NCI-H748 treated with DMSO at 0.1 percent for 48 hours (cell line): ENCODE data around the gene ZCRB1.
"Not testable (repeated sequence)": the region's sequence is repeated elsewhere in the genome, so short reads cannot be mapped to it uniquely, and the experiment has no call there.

Experiments used
- DNase-seq: peaks from one replicate; lab custom pipeline; 2025; lab: John Stamatoyannopoulos, UW

The ZCRB1 gene, protein sequence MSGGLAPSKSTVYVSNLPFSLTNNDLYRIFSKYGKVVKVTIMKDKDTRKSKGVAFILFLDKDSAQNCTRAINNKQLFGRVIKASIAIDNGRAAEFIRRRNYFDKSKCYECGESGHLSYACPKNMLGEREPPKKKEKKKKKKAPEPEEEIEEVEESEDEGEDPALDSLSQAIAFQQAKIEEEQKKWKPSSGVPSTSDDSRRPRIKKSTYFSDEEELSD

DNA sequence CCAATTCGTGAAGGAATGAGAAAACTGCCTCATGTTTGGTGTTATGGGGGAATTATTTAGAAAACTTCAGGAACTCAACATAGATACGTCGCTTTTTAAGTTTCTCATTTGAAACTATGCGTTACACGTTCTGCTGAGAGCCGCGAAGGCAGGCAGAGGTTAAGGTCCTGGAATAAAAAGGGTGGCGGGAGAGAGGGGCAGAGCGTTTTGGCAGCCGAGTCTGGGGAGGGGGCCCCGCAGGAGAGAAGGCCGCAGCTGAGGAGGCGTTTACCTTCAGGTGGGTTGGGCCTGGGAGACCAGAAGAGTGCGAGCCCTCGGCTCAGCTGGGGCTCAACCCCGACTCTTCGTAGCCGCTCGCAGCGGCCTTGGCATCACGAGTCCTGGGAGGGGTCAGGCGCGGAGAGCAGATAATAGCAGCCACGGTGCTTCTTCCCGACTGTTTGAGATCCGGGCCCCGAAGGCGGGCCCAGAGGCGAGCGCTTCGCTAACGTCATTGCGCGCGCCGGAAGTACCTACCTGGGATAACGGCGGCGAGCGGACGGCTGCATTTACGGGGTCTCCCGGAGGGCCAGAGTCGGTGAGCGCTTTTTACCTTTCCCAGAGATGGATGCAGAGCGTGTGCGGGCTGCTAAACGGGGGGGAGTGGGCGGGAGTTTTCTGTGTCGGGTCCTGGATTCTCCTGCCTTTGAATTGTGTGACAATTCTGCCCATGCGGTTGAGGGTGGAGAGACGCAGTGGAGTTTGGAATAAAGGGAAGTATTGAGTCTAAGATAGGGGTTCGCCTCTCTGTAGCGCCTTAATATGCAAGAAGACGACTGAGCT is at the start of gene ZCRB1, which contains the start of gene PPHLN1:
TSS of gene ZCRB1 (minus strand) at position 442 of the 822 bp plus-strand sequence. CDS start 1,992 bp downstream, outside the sequence.
TSS of gene PPHLN1 (plus strand) at position 515 of the 822 bp plus-strand sequence. CDS start 9,736 bp downstream, outside the sequence.
- DNase-seq: peak; percentile 87

- DNase-seq: no peak
These were observed 47.8 kb upstream of the ZCRB1 start for GRCh38 chr12:42373669-42374068.

GRCh38 chr12:42372154-42372791 is 46.4 kb upstream of the ZCRB1 start:
- DNase-seq: peak; percentile 67

DNA sequence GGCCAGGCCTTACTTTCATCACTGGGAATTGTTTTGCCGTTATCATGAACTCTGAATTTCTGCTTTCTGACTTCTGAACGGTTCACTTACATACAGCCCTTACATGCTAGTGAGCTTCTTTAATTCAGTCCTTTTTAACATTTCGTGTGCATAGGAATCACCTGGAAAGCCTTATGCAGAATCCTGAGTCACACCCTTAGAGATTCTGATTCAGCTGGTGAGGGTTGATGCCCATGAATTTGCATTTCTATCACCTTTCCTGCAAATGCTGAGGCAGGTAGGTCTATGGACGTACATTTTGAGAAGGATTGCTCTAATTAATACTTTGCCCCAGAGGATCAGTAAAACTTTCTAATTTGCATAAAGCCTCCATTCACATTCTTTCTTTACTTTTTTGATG is 44.1 kb upstream of the ZCRB1 start:
- DNase-seq: no peak

GRCh38 chr12:42365486-42365885 is 39.6 kb upstream of the ZCRB1 start:
- DNase-seq: no peak

GRCh38 chr12:42364692-42365091 is 38.8 kb upstream of the ZCRB1 start:
- DNase-seq: no peak

DNA sequence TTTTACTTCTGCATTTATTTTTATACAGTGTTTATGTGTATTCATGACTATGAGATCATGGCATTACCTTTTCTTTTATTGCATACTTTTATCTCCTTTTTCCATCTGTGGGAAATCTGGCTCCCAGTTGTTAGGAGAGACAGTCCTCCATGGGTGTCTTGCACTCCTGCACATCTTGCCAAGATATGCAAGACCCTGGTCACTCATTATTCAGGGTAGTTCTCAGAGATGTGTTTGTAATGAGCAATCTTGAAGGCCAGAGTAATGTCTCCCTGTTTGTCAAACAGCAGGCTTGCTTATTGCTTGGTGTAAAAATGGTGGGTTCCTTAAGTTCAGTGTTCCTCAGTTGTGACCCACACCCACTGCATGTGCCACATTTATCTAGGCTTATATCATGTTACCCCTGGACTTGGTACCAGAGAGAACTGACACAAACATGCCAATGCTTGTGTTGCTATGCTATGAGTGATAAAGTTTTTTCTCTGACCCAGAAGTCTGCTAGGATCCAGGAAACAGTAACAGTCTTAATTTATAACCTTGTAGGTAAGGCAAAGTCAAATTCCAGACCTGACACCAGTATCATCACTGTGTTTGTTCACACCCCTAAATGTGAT is 36.9 kb upstream of the ZCRB1 start:
- no peak for DNase-seq

- no peak for DNase-seq
These were observed 36.2 kb upstream of the ZCRB1 start for GRCh38 chr12:42361909-42362646.

GRCh38 chr12:42360747-42361403 is 35.0 kb upstream of the ZCRB1 start:
- no peak for DNase-seq

GRCh38 chr12:42356344-42356743 is 30.4 kb upstream of the ZCRB1 start:
- no peak for DNase-seq

DNA sequence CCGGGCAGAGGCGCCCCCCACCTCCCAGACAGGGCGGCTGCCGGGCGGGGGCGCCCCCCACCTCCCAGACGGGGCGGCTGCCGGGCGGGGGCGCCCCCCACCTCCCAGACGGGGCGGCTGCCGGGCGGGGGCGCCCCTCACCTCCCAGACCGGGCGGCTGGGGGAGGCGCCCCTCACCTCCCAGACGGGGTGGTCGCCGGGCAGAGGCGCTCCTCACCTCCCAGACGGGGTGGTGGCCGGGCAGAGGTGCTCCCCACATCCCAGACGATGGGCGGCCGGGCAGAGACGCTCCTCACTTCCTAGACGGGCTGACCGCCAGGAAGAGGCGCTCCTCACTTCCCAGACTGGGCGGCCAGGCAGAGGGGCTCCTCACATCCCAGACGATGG is 24.1 kb upstream of the ZCRB1 start:
- not testable (repeated sequence) for DNase-seq

DNA sequence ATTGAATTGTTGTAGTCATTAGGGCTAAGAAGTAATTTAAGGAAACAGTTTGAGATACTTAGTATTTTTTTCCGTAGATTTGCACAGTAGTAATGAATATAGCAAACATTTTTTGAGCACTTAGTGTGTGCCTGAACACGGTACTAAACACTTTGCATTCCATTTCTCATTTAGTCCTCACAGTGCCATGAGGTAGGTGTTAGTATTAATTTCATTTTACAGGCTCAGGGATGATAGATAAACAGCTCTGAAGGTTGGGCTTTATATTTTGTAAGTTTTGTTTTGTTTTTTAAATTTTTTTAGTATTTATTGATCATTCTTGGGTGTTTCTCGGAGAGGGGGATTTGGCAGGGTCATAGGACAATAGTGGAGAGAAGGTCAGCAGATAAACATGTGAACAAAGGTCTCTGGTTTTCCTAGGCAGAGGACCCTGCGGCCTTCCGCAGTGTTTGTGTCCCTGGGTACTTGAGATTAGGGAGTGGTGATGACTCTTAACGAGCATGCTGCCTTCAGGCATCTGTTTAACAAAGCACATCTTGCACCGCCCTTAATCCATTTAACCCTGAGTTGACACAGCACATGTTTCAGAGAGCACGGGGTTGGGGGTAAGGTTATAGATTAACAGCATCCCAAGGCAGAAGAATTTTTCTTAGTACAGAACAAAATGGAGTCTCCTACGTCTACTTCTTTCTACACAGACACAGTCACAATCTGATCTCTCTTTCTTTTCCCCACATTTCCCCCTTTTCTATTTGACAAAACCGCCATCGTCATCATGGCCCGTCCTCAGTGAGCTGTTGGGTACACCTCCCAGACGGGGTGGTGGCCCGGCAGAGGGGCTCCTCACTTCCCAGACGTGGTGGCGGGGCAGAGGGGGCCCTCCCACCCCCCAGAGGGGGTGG is 23.5 kb upstream of the ZCRB1 start:
- DNase-seq: not testable (repeated sequence)

DNA sequence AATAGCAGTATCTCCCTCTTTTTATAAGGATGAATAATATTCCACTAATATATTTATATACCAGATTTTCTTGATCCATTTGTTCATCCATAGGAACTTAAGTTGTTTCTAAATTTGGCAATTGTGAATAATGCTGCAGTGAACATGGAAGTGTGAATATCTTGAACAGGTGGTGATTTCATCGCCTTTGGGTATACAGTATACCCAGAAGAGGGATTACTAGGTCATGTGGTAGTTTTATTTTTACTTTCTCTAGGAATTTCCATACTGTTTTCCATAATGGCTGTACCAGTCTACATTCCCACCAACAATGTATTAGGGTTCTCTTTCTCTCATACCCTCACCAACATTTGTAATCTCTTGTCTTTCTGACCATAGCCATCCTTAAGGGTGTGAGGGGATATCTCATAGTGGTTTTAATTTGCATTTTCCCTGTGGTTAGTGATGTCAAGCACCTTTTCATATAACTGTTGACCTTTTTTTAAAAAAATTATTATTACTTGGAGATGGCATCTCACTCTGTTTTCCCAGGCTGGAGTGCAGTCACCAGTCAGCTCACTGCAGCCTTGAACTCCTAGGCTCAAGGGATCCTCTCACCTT is 20.6 kb upstream of the ZCRB1 start:
- no peak for DNase-seq

DNA sequence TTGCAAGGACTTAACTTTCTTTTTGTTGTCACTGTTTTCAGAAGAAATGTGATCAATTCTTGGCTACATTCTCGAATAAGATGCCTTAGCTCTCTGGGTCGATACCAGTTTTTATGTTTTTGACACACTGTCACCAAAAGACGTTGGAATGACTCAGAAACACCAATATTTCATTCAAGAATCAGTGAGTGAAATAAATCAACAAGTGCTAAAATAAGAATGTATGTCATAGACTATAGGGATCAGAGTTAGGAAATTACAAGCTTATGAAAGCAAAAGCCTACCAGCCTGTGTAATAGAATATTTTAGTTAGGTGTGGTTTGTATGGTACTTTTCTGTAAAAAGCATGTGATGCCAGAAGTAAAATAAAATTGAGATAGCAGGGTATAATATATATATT is 17.8 kb upstream of the ZCRB1 start:
- DNase-seq: no peak

GRCh38 chr12:42342028-42342427 is 16.1 kb upstream of the ZCRB1 start:
- DNase-seq: no peak

DNA sequence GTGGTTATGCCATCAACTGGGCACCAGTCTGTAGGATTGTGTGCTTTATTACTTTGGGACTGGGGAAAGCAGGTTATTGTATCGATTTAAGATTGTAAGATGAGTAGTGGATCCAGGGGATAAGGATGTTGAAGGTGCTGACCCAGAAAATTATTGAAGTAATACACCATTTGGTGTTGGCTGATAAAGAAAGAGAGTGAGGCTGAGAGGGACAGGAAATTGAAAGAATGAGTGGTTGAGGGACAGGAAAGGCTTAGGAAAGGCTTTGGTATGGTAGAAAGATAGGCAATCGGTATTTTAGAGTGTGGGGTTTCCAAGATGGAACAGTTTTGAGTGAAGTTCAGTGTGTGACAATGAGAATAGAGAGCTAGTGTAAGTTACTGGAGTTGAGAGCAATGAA is 12.4 kb upstream of the ZCRB1 start:
- no peak for DNase-seq

DNA sequence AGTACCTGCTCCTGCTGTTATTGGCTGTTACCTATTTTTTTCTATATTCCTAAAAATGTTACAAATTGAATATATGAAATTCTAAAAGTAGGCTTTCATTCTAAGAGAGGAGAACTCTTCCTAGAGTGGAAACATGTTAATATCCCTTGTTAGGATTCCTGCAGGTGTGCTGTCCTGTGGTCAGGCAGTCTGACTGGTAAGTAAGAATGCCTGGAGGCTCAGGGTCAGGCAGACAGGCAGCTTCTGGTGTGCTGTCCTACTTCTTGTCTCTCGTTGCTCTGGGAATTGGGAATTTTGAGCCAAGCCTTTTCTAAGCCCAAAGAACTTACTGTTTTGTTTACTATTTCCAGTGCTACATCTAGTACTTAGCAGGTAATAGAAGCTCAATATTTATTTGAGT is 10.4 kb upstream of the ZCRB1 start:
- no peak for DNase-seq

DNA sequence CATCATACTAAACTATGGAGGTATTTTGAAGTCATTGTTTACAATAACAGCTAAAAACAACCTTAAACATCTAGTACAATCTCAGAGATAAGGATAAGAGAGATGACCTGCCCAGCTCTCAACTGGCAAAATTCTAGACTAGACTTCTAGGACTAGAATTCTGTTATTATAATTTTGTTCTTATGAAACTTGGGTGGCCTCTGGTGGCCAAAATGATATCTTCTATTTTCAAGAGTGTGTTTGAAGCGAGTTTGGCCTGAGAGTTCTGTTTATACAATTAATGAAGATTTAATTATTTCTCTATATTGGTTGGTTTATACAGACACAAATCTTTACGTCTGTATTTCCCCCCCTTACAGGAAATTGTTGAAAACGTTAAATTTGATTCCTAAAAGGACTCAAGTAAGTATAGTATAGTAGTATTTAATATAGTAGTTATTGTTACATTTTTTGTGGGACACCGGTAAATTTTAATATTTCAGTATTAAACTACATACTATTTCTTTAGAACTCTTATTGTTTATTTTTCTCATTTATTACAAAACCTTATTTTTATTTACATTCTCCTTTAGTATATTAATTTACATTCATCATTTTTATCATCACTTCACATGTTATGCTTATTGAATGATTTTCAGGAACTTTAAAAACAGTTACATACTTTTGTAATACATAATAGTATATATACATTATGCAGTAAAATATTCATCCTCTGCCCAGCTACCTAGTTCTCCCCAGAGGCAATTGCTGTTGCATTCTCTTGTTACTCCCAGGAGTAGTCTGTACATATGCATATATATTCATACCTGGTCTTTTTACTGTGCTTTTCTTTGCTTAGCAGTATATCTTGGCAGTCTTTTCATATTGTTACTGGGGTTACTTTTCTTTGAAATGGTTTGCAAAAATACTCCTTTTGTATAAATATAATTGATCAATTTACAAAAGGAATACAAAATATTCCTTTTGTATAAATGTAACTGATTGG is 6.7 kb upstream of the ZCRB1 start:
- DNase-seq: peak; percentile 50
